HG03025 (cell line): ENCODE results near the gene ELP5.
A peak's percentile ranks its signal among the peaks of the same experiment; 100 is the strongest.

ENCODE experiments used
- ATAC-seq: cut with Tn5 transposase; IDR thresholded peaks from one replicate; pipeline ENCODE4 v1.9.1; 2021; ENCODE audit warnings: mild to moderate bottlenecking, moderate library complexity; ENCODE audit not compliant: unreplicated experiment, low FRiP score

ELP5 gene

DNA sequence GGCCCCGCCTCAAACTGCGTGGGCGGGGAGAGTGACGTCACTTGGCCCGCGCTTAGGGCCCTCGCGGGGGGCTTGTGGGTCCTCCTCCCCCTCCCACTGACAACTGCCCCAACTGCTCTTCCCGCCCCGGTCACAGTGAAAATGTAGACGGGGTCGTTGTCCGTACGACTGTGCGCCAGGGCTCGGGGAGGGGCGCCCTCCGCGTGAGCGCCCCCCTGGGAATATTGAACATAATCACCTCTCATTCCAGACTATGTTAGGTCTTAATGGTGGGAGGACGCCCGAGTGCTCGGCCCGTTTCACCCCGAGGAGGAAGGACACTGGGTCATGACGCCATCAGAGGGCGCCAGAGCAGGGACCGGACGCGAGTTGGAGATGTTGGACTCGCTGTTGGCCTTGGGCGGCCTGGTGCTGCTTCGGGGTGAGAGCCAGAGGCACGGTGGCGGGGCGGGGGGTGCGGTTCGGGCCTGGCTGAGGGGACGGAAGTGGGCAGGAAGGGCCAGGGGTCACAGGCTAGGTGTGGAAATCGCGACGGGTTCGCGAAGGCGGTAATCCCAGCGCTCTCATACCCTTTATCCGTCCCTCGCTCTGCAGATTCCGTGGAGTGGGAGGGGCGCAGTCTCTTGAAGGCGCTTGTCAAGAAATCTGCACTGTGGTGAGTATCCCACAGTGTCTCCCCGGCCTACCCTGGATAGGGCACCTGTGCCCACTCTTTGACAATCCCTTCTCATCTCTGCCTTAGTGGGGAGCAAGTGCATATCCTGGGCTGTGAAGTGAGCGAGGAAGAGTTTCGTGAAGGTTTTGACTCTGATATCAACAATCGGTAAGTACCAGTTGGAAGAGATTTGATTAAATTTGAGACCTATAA lies at the start of gene ELP5:
ELP5 (plus strand) TSS at position 40 of the 868 bp plus-strand sequence; CDS start at position 376, 336 bp downstream.
- peak; percentile 45 for ATAC-seq

- ATAC-seq, result no peak
Observed at GRCh38 chr17:7203391-7203790, 48.6 kb upstream of the ELP5 start.

- no peak for ATAC-seq
Observed at GRCh38 chr17:7204336-7204735, 47.7 kb upstream of the ELP5 start.

DNA sequence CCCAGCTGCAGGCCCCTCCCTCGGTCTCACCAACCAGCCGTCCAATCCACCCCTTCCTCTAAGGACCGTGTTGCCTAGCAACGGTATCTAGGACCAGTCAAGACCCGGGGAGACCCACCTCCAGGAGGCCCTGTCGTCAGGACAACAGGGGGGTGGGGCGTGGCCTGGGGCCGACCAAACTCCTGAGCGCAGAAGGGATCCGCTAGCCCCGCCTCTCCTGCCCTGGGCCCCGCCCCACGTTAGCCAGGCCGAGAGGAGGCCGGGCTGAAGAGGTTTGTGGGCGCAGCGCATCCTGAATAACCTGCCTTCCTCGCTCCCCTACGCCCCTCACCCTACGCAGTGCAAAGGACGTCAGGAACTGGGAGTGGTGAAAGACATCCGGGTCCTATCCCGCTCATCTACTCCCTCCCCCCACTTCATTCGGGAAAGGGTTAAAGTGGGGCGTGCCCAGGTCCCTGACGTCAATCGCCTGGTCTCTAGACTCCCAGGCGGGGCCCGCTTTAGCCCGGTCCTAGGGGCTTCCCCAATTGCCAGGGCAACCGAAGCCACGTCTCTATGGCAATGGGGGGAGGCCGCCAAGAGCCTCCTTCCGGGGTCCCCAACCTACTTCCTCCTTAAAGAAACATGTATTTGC lies 47.1 kb upstream of the ELP5 start:
- peak; percentile 64 for ATAC-seq

- no peak for ATAC-seq
Observed at GRCh38 chr17:7205561-7205960, 46.5 kb upstream of the ELP5 start.

GRCh38 chr17:7207120-7208001 lies 44.7 kb upstream of the ELP5 start:
- no peak for ATAC-seq

GRCh38 chr17:7208027-7208571 lies 43.9 kb upstream of the ELP5 start:
- ATAC-seq, result no peak

DNA sequence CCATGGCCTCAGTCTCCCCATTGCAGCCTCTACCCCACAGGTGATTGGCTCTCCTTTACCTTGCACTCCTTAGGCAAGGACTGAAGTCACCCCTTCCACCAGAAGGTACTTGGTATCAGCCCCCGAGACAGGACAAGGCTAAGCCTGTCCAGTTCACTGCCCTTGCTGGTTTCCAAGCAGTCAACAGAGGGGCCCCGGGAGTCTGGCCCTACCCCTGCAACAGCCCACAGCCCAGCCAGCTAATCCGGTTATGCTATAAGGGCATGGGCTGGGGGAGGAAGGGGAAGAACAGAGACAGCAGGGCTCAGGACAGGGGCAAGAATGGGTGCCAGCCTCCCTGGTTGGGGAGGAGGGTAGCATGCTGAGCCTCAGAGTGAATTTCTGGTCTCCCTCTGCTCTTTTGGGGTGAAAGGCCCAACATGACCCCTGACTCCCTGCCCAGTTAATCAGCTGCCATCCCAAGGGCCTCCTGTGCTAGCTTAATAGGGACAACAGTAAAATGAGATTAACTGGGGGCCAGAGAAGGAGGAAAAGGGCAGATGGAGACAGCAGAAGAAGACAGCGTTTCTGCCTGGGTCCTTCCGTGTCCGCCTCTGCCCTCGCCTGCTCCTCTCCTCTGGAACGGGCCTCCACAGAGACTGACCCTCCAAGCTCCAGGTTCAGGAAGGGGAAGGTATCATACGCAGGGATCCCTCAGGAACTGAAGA lies 43.1 kb upstream of the ELP5 start:
- ATAC-seq, result no peak

- no peak for ATAC-seq
Observed at GRCh38 chr17:7211491-7212273, 40.3 kb upstream of the ELP5 start.

DNA sequence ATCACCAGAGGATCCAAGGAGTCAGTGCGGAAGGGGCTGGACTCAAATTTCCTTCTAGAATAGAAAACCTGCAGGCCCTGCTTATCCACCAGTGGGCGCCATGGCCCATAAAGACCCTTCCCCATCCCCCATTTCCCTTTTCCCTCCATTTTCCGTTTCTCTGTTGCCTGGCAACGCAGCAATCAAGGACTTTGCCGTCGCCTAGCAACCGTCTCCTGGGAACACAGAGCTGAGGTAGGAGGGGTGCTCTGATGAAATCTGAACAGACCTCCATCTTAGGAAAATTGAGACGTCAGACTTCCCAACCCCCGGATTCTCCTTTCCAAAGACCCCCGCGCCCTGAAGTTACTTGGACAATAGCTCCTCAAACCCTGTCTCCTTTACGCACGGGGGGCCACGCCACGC lies 38.1 kb upstream of the ELP5 start:
- peak; percentile 5 for ATAC-seq

DNA sequence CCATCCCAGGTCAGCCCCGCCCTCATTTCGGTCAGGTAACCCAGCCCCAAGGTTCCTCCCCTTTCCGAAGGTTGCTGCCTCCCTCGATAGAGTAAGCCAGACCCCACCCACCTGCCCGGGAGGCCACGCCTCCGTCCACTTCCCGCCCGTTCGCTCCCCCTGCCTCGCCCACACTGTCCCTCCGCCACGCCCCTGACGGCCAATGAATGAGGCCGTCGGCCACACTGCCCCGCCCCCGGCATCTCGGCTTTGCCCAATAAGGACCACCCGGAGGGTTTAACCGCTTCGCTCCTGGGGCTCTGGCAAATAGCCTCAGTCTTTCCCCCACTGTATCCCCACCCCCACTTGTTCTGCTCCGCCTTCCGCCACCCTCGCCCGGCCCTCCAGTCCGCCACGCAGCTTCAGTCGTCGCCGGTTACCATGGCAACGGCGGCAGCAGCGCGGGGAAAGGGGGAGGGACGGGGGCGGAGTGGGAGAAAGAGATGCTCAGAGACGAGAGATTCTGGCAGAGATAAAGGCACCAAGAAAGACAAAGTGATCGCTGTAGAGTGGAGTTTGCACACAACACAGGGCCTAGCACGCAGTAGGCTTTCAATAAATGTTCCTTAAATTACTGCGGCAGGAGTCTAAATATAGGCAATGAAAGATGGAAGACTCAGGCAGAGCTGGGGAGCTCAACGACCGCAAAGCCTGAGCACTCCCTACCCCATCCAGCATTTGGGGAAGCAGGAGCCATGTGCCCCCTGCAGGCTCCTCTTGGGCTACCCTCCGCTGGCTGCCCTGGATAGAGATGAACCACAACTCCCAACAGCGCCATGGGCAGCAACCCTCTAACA lies 37.5 kb upstream of the ELP5 start:
- peak; percentile 52 for ATAC-seq

DNA sequence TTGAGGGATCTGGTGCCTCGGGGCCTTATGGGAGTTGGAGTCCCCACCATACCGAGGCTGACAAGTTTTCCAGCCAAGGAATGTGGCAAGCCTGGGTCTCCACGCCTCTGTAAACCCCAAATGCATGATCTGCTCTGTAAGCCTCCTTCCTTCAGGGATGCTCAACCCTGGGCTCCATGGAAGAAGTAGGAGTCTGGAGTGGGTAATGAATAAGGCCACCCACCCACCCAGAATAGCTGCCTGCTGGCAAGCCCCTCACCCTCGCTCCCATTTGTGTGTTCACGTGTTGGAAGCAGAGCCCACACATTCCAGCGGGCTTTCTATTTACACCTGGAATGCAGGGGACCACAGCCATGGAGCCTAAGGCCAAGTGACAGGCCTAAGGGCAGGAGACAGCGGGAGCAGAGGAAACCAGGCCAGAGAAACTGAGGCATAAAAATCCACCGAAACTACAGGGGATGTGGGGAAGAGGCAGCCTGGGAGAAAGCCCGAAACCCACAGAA lies 36.8 kb upstream of the ELP5 start:
- no peak for ATAC-seq

DNA sequence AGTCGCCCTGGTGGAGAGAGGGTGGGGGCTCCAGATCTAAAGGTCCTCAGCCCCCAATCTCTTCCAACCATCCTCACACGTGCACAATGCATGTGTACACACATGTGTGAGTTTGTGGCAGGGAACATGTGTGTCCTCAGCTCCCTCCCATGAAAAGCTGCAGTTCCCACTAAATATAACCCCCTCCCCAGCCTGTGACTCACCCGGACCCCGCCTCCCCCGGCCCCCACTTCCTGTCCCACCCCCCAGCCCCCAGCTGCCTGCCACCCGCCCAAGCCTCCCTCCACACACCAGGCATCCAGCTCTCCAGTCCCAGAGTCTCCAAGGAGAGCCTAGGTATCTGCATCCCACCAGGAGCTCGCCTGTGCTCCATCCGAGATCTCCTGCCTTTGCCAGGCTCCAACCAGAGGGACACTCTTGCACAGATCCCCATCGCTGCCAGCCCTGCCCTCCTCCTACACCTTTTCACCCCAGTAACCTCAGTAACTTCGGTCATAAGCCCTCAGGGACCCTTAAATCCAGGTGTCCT lies 36.3 kb upstream of the ELP5 start:
- ATAC-seq, result no peak

GRCh38 chr17:7216242-7217112 lies 35.5 kb upstream of the ELP5 start:
- no peak for ATAC-seq

DNA sequence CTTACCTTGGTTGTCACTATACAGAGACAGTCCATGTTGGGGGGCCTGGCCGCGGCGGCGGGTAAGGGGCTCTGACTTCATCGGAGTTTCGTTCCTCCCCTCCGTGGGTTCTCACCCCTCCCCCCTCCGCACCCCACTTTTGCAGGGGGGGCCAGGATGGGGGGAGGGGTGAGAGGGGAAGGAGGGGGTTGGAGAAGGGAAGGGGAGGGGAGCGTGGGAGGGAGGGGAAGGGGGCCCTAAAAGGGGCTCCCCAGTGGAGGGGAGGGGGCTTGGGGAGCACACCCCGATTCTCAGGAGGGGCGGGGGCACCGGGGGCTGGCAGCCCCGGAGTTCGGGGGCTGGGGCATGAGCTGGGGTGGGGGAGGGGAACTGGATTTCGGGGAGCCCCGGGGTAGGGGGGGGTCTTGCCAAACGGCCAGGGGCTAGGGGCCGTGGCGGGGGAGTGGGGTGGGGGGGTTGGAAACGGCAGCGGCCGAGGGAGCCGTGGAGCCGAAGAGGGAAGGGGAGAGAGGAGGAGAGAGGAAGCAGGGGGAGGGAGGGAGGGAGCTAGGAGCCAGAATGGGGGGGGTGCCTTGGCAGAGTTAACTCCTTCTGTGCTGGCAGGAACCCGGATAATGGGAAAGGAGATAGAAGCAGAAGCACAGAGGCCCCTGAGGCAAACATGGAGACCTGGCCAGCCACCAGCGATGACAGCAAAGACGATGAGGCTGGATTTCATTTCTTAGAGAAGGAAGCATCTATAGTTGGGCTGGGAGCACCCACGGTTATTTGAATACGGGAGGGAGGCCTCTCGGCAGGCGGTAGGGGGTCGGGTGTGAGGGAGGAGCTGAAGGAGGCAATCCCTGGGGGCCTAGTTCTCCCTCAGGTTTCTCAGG lies 34.7 kb upstream of the ELP5 start:
- ATAC-seq, result no peak

DNA sequence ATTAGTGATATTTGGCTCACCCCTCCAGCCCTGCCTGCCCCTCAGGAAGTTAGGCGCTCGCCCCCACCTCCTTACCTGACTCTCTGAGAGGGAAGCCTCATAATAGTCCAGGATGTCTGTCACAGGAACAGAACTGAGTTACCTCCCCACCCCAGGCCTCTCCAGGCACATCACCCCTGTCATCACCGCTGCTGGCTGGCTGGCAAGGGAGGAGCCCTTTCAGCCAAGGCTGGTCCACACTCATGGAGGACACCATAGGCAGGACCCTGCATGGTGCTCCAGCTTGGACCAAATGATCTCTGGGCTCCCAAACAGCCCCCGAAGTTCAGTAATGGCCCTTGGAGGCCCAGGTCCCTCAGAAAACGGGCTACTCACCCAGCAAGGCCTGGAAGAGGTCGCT lies 33.8 kb upstream of the ELP5 start:
- no peak for ATAC-seq
